ENCODE measurements around the gene LTBP1.

Gene LTBP1

GRCh38 chr2:33178209-33178608 is 231.5 kb downstream of the LTBP1 start:
- no peak for TF ChIP-seq CTCF (IDR thresholded peaks at IDR 0.05; ENCODE audit: low read depth, low read length)
- no peak overlapping the region for H3K4me3 ChIP-seq (ENCODE audit: low read depth, low read length)
- no peak for DNase-seq (ENCODE audit: low read depth, low spot score)
- in situ Hi-C loops (cut with HindIII; ENCODE audit: low sequenced_read_pairs), result no loop called here

GRCh38 chr2:33180915-33181314 is 234.2 kb downstream of the LTBP1 start:
- no peak for DNase-seq (ENCODE audit: low read depth, low spot score)
- no peak for TF ChIP-seq CTCF (IDR thresholded peaks at IDR 0.05; ENCODE audit: low read depth, low read length)
- H3K4me3 ChIP-seq (ENCODE audit: low read depth, low read length), result no peak overlapping the region
- in situ Hi-C loops (cut with HindIII; ENCODE audit: low sequenced_read_pairs), result no loop called here

- TF ChIP-seq CTCF (IDR thresholded peaks at IDR 0.05; ENCODE audit: low read depth, low read length), result no peak
These were observed 234.7 kb downstream of the LTBP1 start for GRCh38 chr2:33181466-33181865.

GRCh38 chr2:33184041-33184440 is 237.3 kb downstream of the LTBP1 start:
- in situ Hi-C loops (cut with HindIII; ENCODE audit: low sequenced_read_pairs), result no loop called here
- H3K4me3 ChIP-seq (ENCODE audit: low read depth, low read length), result no peak overlapping the region
- no peak for DNase-seq (ENCODE audit: low read depth, low spot score)
- TF ChIP-seq CTCF (IDR thresholded peaks at IDR 0.05; ENCODE audit: low read depth, low read length), result no peak

More at GRCh38 chr2:33181466-33181865, 234.7 kb downstream of the LTBP1 start:
- in situ Hi-C loops (cut with HindIII; ENCODE audit: low sequenced_read_pairs), result no loop called here
- H3K4me3 ChIP-seq (ENCODE audit: low read depth, low read length), result no peak overlapping the region
- no peak for DNase-seq (ENCODE audit: low read depth, low spot score)

GRCh38 chr2:33186937-33187336 is 240.2 kb downstream of the LTBP1 start:
- H3K4me3 ChIP-seq (ENCODE audit: low read depth, low read length), result no peak overlapping the region
- DNase-seq (ENCODE audit: low read depth, low spot score), result no peak
- no peak for TF ChIP-seq CTCF (IDR thresholded peaks at IDR 0.05; ENCODE audit: low read depth, low read length)
- in situ Hi-C loops (cut with HindIII; ENCODE audit: low sequenced_read_pairs), result no loop called here

GRCh38 chr2:33188799-33189198 is 242.0 kb downstream of the LTBP1 start:
- in situ Hi-C loops (cut with HindIII; ENCODE audit: low sequenced_read_pairs), result no loop called here
- DNase-seq (ENCODE audit: low read depth, low spot score), result no peak
- TF ChIP-seq CTCF (IDR thresholded peaks at IDR 0.05; ENCODE audit: low read depth, low read length), result no peak
- H3K4me3 ChIP-seq (ENCODE audit: low read depth, low read length), result no peak overlapping the region

GRCh38 chr2:33190393-33190937 is 243.7 kb downstream of the LTBP1 start:
- TF ChIP-seq CTCF (IDR thresholded peaks at IDR 0.05; ENCODE audit: low read depth, low read length), result no peak
- in situ Hi-C loops (cut with HindIII; ENCODE audit: low sequenced_read_pairs), result no loop called here
- no peak overlapping the region for H3K4me3 ChIP-seq (ENCODE audit: low read depth, low read length)
- DNase-seq (ENCODE audit: low read depth, low spot score), result no peak

Measured in astrocyte of the spinal cord (primary cell).